GM12892 (cell line): ENCODE data around the gene FAAP24.

Source experiments
- POLR2A ChIP-seq: IDR thresholded peaks from 2 replicates; pipeline ENCODE4 v1.6.1; 2011; ENCODE audit warnings: low read depth, low read length, control low read depth
- POLR2AphosphoS5 ChIP-seq: IDR thresholded peaks from 2 replicates; pipeline ENCODE4 v1.6.1; 2011; ENCODE audit warnings: low read depth, low read length, control low read depth
- TAF1 ChIP-seq: IDR thresholded peaks from 2 replicates; pipeline ENCODE4 v1.6.1; 2011; ENCODE audit warnings: low read depth, mild to moderate bottlenecking, control low read depth, low read length, borderline replicate concordance

- peak; percentile 86 for TF ChIP-seq POLR2AphosphoS5
- peak; percentile 86 for TF ChIP-seq POLR2A
- no peak for TF ChIP-seq TAF1
These were observed at the start of gene FAAP24, which contains the start of gene CEP89 for GRCh38 chr19:32971715-32972540.
